ENCODE data around the gene EYA2.

GRCh38 chr20:47159166-47159565, 264.5 kb downstream of the EYA2 start:
- TF ChIP-seq CTCF (IDR thresholded peaks at IDR 0.05) (no peak), EZH2 (IDR thresholded peaks at IDR 0.05; ENCODE audit: borderline replicate concordance, insufficient read depth, low read depth, low read length, poor library complexity, severe bottlenecking) (no peak)

Data from B cell (primary cell).